Lower leg skin (tissue), 3 donors: ENCODE data around the gene CACHD1.

Experiments used
- CTCF ChIP-seq, 3 donors: fragments of 450-650 bp; IDR thresholded peaks; one replicate each; pipeline ENCODE4 v1.5.1; 2016; ENCODE audit warnings: antibody characterized with exemption in 3 of 3, mild to moderate bottlenecking in 3 of 3, moderate library complexity in 2 of 3
- POLR2A ChIP-seq, 2 donors: fragments of 450-650 bp; IDR thresholded peaks; one replicate each; pipeline ENCODE4 v1.6.1; 2016 to 2017; ENCODE audit warnings: antibody characterized with exemption in 2 of 2, mild to moderate bottlenecking in 1 of 2, moderate library complexity in 1 of 2

- TF ChIP-seq CTCF (IDR thresholded peaks at IDR 0.05) = no peak
- no peak for TF ChIP-seq POLR2A (IDR thresholded peaks at IDR 0.05)
These were observed 126.1 kb downstream of the CACHD1 start for GRCh38 chr1:64595871-64596515.
